Activated CD4-positive, alpha-beta T cell treated with anti-CD3 and anti-CD28 coated beads, Interleukin-2, amount 10 ng/mL, durations not matched to agents 7 days and 5 days (primary cell): ENCODE data around the gene GON4L. TPM values are rescaled to one million over a fixed set of nuclear protein-coding genes. Genes with fewer than 3 reads are reported as not detected.

Experiments
- CTCF ChIA-PET: fragments of 350-600 bp; sonication (Branson Sonifier 250); formaldehyde crosslinking; loops from one replicate; lab custom pipeline; 2021; ENCODE audit warnings: antibody characterized with exemption; lab: Charles Lee
- POLR2A ChIA-PET: fragments of 350-600 bp; sonication (Branson Sonifier 250); formaldehyde crosslinking; loops from one replicate; lab custom pipeline; 2021; ENCODE audit warnings: antibody characterized with exemption; lab: Charles Lee
- DNase-seq: peaks from one replicate; pipeline ENCODE4 v3.0.0-alpha.2; 2020
- H3K27ac Mint-ChIP-seq: one replicate; pipeline ENCODE4 v1.8.0; 2021; ENCODE audit warnings: mild to moderate bottlenecking, moderate library complexity, mixed read lengths
- H3K27me3 Mint-ChIP-seq: one replicate; pipeline ENCODE4 v1.8.0; 2021; ENCODE audit warnings: mixed read lengths
- H3K36me3 Mint-ChIP-seq: one replicate; pipeline ENCODE4 v1.8.0; 2021; ENCODE audit warnings: low read depth, mixed read lengths
- H3K4me1 Mint-ChIP-seq: one replicate; pipeline ENCODE4 v1.8.0; 2021; ENCODE audit warnings: mixed read lengths
- H3K4me3 Mint-ChIP-seq: one replicate; pipeline ENCODE4 v1.8.0; 2021; ENCODE audit warnings: mild to moderate bottlenecking, moderate library complexity, mixed read lengths
- H3K9me3 Mint-ChIP-seq: one replicate; pipeline ENCODE4 v1.8.0; 2021; ENCODE audit warnings: mixed read lengths
- total RNA-seq, 2 experiments: library from RNA; stranded (reverse); gene quantifications; one replicate each; pipeline ENCODE4 v1.2.3, GENCODE V29; 2021

GON4L gene
- total RNA-seq, 2 experiments from 2014 or later = 72.3 to 77.0 TPM

DNA sequence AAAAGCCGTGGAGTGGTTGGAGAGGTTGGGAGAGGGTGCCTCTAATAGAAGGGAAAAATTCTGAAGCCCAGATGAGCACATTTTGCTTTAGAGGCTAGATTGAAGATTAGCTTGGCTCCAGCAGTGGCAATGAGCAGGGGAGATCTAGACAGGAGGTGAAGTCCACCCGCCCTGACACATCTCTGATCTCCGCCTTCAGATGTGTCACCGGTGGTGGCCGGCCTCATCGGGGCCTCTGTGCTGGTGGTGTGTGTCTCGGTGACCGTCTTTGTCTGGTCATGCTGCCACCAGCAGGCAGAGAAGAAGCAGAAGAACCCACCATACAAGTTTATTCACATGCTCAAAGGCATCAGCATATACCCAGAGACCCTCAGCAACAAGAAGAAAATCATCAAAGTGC, 10.8 kb upstream of the GON4L start:
- H3K27ac Mint-ChIP-seq = no peak overlapping the region
- no peak for DNase-seq
- H3K4me3 Mint-ChIP-seq = no peak overlapping the region
- H3K9me3 Mint-ChIP-seq = no peaks in the 10 kb centered on the region
- H3K36me3 Mint-ChIP-seq = peaks cover 2% of the 10 kb centered on the region
- ChIA-PET CTCF (interaction anchor here (0.8 kb wide), 1 partner anchor 10 kb away, joined by 3 read pairs; no protein-coding TSS in a partner anchor), POLR2A (no interaction called here)
- no peaks in the 10 kb centered on the region for H3K4me1 Mint-ChIP-seq
- no peaks in the 10 kb centered on the region for H3K27me3 Mint-ChIP-seq

- no peaks in the 10 kb centered on the region for H3K9me3 Mint-ChIP-seq
- H3K36me3 Mint-ChIP-seq = peaks cover 1% of the 10 kb centered on the region
- ChIA-PET POLR2A (no interaction called here), CTCF (interaction anchor here (0.6 to 1.1 kb wide), 5 partner anchors 10 to 193 kb away, joined by 3 to 5 read pairs (median 3); no protein-coding TSS in a partner anchor)
- no peak overlapping the region for H3K4me3 Mint-ChIP-seq
- no peak overlapping the region for H3K27ac Mint-ChIP-seq
- no peak for DNase-seq
- peaks cover 19% of the 10 kb centered on the region for H3K4me1 Mint-ChIP-seq
- H3K27me3 Mint-ChIP-seq = no peaks in the 10 kb centered on the region
These were observed 7.4 kb upstream of the GON4L start for GRCh38 chr1:155864393-155864792.

- DNase-seq = no peak
- peaks cover 43% of the 10 kb centered on the region for H3K4me1 Mint-ChIP-seq
- no peak overlapping the region for H3K4me3 Mint-ChIP-seq
- no peaks in the 10 kb centered on the region for H3K27me3 Mint-ChIP-seq
- H3K27ac Mint-ChIP-seq = no peak overlapping the region
- CTCF ChIA-PET = interaction anchor here (0.8 to 1.5 kb wide), 4 partner anchors 11 to 45 kb away, joined by 3 to 6 read pairs (median 3); no protein-coding TSS in a partner anchor
- peaks cover 3% of the 10 kb centered on the region for H3K36me3 Mint-ChIP-seq
- POLR2A ChIA-PET = no interaction called here
- H3K9me3 Mint-ChIP-seq = no peaks in the 10 kb centered on the region
These were observed 4.9 kb upstream of the GON4L start for GRCh38 chr1:155861896-155862295.

DNA sequence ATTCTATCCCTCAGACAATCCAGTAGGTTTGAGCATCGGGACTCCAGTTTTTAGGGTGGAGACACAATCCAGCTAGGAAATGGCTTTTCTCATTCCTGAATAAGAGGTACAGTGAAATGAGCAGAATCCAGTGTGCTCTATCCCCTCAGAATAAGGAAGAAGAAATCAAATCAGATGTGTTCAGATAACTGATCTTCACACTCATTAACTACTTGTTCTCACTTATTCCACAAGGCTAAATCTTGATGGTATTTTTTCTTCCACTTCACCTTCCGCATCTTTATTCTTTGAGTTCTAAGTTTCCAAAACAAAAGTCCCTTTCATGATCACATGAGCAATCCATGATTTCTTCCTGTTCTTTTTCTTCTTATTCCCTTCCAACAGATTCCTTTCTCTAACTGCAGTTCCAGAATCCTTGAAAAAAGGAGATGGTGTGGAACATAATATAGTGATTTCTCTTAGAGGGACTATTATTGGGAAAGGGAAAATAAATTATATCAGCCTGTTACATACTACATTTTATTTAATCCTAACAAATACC, 4.0 kb upstream of the GON4L start:
- no peaks in the 10 kb centered on the region for H3K9me3 Mint-ChIP-seq
- ChIA-PET POLR2A (no interaction called here), CTCF (interaction anchor here (1.2 to 1.5 kb wide), 3 partner anchors 11 to 32 kb away, joined by 3 to 6 read pairs (median 3); no protein-coding TSS in a partner anchor)
- H3K4me3 Mint-ChIP-seq = peak overlapping the region; percentile 82
- DNase-seq = no peak
- H3K4me1 Mint-ChIP-seq = peaks cover 49% of the 10 kb centered on the region
- no peaks in the 10 kb centered on the region for H3K27me3 Mint-ChIP-seq
- H3K36me3 Mint-ChIP-seq = peaks cover 4% of the 10 kb centered on the region
- peak overlapping the region; percentile 94 for H3K27ac Mint-ChIP-seq

DNA sequence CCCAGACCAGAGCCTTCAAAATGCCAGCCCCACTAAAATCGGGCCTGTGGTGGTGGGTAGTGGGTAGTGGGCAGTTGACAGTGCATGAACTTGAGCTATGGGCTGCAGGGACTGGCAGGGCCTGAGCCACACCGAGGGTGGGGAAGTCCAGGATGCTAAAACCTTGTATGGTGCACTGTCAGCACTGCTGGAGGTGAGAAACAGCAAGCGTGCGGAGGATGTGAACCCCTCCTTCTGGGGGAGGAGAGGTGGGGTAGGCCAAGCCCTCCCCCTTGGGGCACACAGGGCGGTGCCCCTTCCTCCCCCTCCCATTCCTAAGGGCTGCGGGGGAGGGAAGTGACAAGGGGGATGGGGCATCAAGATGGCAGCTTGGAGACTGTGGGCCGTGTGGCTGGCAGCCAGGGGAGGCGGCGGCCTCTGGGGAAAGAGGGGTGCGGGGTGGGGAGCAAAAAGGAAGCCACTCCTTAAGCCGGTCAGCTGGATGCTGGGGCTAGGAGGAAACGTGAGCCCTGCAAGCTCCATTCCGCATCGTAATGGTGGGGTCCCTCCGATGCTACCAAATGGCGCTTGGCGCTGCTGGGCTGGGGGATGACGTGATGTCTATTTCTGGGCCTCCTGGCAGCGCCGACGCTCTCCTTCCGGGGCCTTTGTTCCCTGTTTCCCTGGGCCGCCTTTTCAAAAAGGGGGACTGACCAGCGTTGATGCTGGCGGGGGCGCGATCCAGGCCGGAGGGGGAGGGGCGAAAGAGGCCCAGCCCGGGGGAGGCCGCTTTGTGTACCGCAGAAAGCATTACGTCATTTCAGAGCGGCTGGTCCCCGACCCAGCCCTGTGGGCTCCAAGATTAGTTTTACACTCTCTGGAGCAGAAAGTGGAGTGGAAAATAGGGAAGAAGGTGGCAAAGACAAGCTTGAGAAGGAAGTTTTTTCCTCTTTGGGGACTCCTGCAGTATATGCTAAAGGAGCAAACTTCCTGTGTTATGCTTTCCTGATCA, 3.2 kb upstream of the GON4L start:
- Mint-ChIP-seq H3K9me3 (no peaks in the 10 kb centered on the region), H3K4me3 (peak overlapping the region; percentile 82), H3K4me1 (peaks cover 56% of the 10 kb centered on the region), H3K27me3 (no peaks in the 10 kb centered on the region), H3K36me3 (peaks cover 9% of the 10 kb centered on the region), H3K27ac (peak overlapping the region; percentile 94)
- peak; percentile 57 for DNase-seq
- ChIA-PET CTCF (interaction anchor here (0.6 to 1.6 kb wide), 7 partner anchors 10 to 126 kb away, joined by 3 to 5 read pairs (median 3); no protein-coding TSS in a partner anchor), POLR2A (no interaction called here)

- Mint-ChIP-seq H3K4me1 (peaks cover 60% of the 10 kb centered on the region), H3K27me3 (no peaks in the 10 kb centered on the region), H3K4me3 (peak within 1 kb of the TSS; percentile 82), H3K27ac (peak within 1 kb of the TSS; percentile 94), H3K36me3 (peaks cover 16% of the 10 kb centered on the region), H3K9me3 (no peaks in the 10 kb centered on the region)
- CTCF ChIA-PET = interaction anchor here (0.6 to 1.6 kb wide), 6 partner anchors 10 to 519 kb away, joined by 3 to 5 read pairs (median 4); no protein-coding TSS in a partner anchor
- DNase-seq = peak; percentile 94
- POLR2A ChIA-PET = interaction anchor here (0.7 kb wide), 1 partner anchor 223 kb away, joined by 3 read pairs; the partner anchor contains the start of gene MEX3A
These were observed 2.3 kb upstream of the GON4L start, which contains the start of gene SYT11 for GRCh38 chr1:155859234-155859829. SYT11 (plus strand) TSS chr1:155859567; CDS start chr1:155859762, 195 bp downstream.

DNA sequence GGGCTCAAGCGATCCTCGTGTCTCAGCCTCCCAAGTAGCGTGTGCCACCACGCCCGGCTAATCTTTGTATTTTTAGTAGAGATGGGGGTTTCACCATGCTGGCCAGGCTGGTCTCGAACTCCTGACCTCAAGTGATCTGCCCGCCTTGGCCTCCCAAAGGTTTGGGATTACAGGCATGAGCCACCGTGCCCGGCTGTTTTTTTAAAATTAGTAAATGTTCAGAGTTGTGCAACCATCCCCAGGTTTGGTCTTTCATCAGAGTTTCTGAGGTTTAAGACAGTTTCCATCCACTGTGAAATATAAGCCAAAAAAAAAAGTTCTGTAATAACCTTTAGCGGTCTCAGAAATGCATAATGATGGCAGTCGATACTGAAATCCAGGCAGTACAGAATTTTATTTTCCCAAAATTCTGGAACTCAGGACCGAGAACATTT, 1.8 kb upstream of the GON4L start:
- no peaks in the 10 kb centered on the region for H3K27me3 Mint-ChIP-seq
- peaks cover 60% of the 10 kb centered on the region for H3K4me1 Mint-ChIP-seq
- H3K9me3 Mint-ChIP-seq = no peaks in the 10 kb centered on the region
- H3K4me3 Mint-ChIP-seq = peak overlapping the region; percentile 82
- peaks cover 16% of the 10 kb centered on the region for H3K36me3 Mint-ChIP-seq
- peak overlapping the region; percentile 94 for H3K27ac Mint-ChIP-seq
- ChIA-PET POLR2A (interaction anchor here (0.7 kb wide), 1 partner anchor 223 kb away, joined by 3 read pairs; the partner anchor contains the start of gene MEX3A), CTCF (interaction anchor here (0.6 to 1.6 kb wide), 6 partner anchors 11 to 519 kb away, joined by 3 to 5 read pairs (median 4); no protein-coding TSS in a partner anchor)
- peak; percentile 16 for DNase-seq

DNA sequence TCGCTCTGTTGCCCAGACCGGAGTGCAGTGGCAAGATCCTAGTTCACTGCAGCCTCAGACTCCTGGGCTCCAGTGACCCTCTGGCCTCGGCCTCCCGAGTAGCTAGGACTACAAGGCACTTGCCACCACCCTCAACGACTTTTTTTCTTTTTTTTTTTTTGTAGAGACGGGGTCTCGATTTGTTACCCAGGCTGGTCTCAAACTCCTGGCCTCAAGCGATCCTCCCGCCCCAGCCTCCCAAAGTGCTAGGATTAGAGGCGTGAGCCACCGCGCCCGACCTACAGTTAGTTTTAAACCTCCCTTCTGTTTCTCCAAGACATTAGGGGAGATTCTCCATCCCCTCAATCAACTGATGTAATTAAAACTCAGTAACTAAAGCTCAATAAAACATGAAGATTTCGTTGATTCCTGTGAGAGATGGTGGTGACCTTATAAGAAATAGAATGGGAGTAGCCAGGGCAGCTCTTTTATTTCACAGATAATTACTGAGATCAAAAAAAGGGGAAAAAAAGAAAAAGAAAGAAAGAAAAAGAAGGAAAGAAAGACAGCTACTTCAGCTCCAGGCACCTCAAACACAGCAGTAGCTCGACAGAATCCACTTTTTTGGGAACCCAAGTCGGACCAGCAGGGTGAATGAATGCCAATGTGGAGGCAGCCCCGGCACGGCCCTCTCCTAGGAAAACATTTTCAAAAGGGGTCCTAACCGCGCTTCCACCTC, 598 bp downstream of the GON4L start:
- no peaks in the 10 kb centered on the region for H3K27me3 Mint-ChIP-seq
- no peak for DNase-seq
- ChIA-PET CTCF (interaction anchor here (0.6 to 1.4 kb wide), 4 partner anchors 8 to 794 kb away, joined by 3 to 7 read pairs (median 3); no protein-coding TSS in a partner anchor), POLR2A (interaction anchor here (0.6 kb wide), 1 partner anchor 367 kb away, joined by 3 read pairs; no protein-coding TSS in a partner anchor)
- H3K36me3 Mint-ChIP-seq = peaks cover 33% of the 10 kb centered on the region
- peak overlapping the region; percentile 98 for H3K27ac Mint-ChIP-seq
- peak overlapping the region; percentile 99 for H3K4me3 Mint-ChIP-seq
- peaks cover 72% of the 10 kb centered on the region for H3K4me1 Mint-ChIP-seq
- H3K9me3 Mint-ChIP-seq = no peaks in the 10 kb centered on the region

- Mint-ChIP-seq H3K36me3 (peaks cover 62% of the 10 kb centered on the region), H3K27me3 (no peaks in the 10 kb centered on the region), H3K4me3 (no peak overlapping the region), H3K27ac (no peak overlapping the region), H3K4me1 (peaks cover 44% of the 10 kb centered on the region), H3K9me3 (no peaks in the 10 kb centered on the region)
- DNase-seq = no peak
- ChIA-PET CTCF (interaction anchor here (1.0 kb wide), 1 partner anchor 600 kb away, joined by 3 read pairs; no protein-coding TSS in a partner anchor), POLR2A (no interaction called here)
These were observed 6.7 kb downstream of the GON4L start for GRCh38 chr1:155850345-155850744.

- DNase-seq = no peak
- POLR2A ChIA-PET = no interaction called here
- Mint-ChIP-seq H3K4me3 (peak overlapping the region; percentile 43), H3K36me3 (peaks cover 70% of the 10 kb centered on the region), H3K4me1 (peaks cover 53% of the 10 kb centered on the region), H3K27ac (peak overlapping the region; percentile 63), H3K27me3 (no peaks in the 10 kb centered on the region), H3K9me3 (no peaks in the 10 kb centered on the region)
- CTCF ChIA-PET = interaction anchor here (0.6 to 1.0 kb wide), 4 partner anchors 9 to 466 kb away, joined by 3 read pairs; partner anchors contain the start of gene GON4L
These were observed 9.0 kb downstream of the GON4L start for GRCh38 chr1:155847823-155848529.

DNA sequence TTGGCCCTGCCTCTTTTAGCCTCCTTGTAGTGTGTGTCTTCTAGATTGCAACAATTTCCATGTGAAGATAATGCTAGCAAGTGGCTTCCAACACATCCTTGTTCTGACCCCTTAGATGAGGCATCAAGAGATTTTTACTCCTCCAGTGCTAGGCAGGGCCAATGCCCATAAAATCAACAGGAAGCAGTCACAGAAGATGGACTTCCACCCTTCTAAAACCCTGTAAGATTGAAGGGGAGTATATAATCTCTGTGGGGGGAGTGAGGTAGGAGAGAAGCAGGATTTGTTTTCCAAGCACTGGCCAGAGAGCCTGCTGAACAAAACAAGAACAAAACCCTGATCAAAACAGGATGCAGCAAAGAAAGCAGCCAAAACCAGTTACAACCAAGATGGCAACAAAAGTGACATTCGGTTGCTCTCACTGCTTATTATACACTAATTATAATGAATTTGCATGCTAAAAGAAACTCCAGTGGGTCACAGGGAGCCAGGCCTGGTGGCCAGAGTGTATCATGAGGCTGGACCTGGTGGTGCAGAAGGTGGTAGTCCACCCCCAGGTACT, 12.1 kb downstream of the GON4L start:
- CTCF ChIA-PET = interaction anchor here (0.7 to 1.2 kb wide), 3 partner anchors 13 to 17 kb away, joined by 3 read pairs; no protein-coding TSS in a partner anchor
- POLR2A ChIA-PET = no interaction called here
- no peak for DNase-seq
- Mint-ChIP-seq H3K4me3 (no peak overlapping the region), H3K27me3 (no peaks in the 10 kb centered on the region), H3K27ac (peak overlapping the region; percentile 71), H3K36me3 (peaks cover 55% of the 10 kb centered on the region), H3K4me1 (peaks cover 43% of the 10 kb centered on the region), H3K9me3 (no peaks in the 10 kb centered on the region)
